HG03039 (cell line): Measurements from ENCODE around the gene SAMD3.
A peak's percentile ranks its signal among the peaks of the same experiment; 100 is the strongest.
"Not testable (repeated sequence)": the region's sequence is repeated elsewhere in the genome, so short reads cannot be mapped to it uniquely, and the experiment has no call there.

Experiments
- ATAC-seq: cut with Tn5 transposase; IDR thresholded peaks from one replicate; pipeline ENCODE4 v1.9.1; 2021; ENCODE audit warnings: mild to moderate bottlenecking, moderate library complexity; ENCODE audit not compliant: unreplicated experiment

The SAMD3 gene

GRCh38 chr6:130138116-130138908, 84.4 kb downstream of the SAMD3 start:
- no peak for ATAC-seq

- no peak for ATAC-seq
Observed at GRCh38 chr6:130136798-130137197, 86.0 kb downstream of the SAMD3 start.

DNA sequence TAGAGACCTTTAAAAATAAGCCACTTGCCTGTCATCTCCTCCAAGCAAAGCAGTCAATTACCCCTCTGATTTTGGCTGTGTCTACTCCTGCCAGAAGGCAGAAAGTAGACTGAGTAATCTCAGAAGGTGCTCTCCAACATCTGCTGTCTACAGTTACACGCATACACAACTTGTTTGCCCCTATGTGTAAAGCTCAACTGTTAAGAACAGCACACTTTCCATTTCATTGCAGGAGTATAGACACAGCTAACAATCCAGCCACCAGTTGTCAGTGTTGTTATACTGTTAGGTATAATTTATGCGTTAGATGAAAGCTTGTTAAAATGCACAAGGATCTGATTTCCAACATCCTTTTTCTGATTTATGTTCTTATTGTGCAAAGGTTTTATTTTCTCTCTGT, 88.2 kb downstream of the SAMD3 start:
- no peak for ATAC-seq

DNA sequence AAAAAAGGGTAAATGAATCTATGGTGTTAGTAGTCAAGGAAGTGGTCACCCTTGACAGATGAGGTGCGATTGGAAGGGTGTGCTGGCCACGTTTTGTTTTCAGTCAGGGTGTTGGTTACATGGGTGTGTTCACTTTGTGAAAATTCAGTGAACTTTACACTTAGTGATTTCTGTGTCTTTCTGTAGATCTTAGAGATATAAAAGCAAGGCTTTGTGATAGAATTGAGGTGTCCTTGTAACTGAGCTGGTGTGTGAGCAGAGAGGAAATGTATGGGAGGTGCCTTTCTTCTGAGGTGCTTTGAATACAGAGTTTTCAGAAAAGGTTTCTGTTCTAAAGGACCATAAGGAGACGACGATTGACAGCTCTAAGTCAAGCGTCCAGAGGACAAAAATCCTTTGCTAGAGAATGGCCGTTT, 90.5 kb downstream of the SAMD3 start:
- no peak for ATAC-seq

DNA sequence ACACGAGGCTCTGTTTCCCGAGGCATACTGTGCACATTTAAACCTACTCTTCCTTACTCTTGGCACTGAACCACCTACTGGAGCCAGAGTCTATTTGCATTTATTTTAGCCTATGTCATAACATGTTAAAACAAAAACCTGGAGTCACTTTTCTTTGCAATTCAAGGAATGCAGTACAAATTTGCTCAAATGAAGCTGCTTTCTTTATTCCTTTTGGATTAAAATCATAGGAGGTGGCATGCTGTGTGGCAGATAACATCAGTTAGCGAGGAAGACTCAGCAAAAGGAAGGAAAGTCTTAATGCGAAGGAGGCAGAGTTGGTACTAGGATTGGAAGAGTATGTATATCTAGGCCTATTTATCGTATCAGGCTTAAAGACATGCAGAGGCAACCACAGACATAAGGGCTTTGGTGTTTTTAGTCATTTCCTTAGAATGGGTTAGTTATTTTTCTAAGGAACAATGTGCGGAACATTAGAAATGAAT, 92.9 kb downstream of the SAMD3 start:
- ATAC-seq = no peak

- no peak for ATAC-seq
Observed at GRCh38 chr6:130128326-130128725, 94.4 kb downstream of the SAMD3 start.

- ATAC-seq = no peak
Observed at GRCh38 chr6:130127195-130127594, 95.6 kb downstream of the SAMD3 start.

GRCh38 chr6:130122243-130122642, 100.5 kb downstream of the SAMD3 start:
- ATAC-seq = no peak

GRCh38 chr6:130120731-130121130, 102.0 kb downstream of the SAMD3 start:
- ATAC-seq = no peak

DNA sequence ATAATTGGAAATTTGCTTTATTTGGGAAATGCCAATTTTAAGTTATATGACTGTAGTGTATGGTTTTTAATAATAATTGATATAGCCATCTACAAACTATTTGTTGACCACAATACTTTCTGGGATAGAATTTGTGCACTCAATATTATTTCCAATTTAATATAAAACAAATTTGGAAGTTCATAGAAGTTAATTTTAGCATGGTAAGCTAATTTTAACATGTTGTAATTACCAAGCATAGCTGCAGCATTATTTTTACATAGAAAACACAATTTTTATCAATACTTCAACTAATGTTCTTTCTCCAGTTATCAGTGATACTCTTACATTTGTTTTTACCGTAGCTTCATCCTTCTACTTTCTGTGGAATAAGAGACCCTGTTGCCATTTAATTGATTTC, 103.5 kb downstream of the SAMD3 start:
- no peak for ATAC-seq

GRCh38 chr6:130118236-130118635, 104.5 kb downstream of the SAMD3 start:
- no peak for ATAC-seq

DNA sequence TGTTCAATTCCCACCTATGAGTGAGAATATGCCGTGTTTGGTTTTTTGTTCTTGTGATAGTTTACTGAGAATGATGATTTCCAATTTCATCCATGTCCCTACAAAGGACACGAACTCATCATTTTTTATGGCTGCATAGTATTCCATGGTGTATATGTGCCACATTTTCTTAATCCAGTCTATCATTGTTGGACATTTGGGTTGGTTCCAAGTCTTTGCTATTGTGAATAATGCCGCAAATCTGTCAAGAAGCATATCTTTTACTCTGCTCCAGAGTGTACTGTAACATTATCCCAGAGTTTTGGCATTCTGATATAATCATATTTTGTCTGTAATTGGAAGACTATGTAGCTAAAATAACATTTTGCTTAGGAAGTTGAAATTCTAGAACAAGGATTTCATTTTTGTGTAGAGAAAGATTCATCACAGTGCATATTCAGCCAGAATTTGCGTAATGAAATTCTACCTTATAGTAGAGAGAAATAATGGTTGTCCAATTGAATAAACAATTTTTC, 105.5 kb downstream of the SAMD3 start:
- not testable (repeated sequence) for ATAC-seq

- ATAC-seq = no peak
Observed at GRCh38 chr6:130116273-130116672, 106.5 kb downstream of the SAMD3 start.

DNA sequence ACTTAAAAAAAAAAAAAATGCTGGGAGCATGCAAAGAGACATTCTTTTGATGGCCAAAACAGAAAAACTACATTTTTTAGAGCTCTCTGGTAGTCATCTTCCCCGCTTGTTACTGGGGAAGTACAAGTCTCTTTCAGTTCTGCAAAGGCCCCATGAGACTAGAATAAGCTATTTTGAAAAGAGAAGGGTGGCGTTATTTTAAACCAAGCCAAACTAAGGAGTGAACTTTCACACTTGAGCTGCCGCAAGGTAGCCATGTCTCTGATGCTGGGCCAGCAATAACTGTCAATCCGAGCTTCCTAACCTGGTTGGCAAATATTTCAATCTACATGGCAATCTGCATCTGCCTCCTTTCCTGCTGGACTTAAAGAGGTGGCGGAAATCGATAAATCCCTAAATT, 107.7 kb downstream of the SAMD3 start:
- ATAC-seq = peak; percentile 89

DNA sequence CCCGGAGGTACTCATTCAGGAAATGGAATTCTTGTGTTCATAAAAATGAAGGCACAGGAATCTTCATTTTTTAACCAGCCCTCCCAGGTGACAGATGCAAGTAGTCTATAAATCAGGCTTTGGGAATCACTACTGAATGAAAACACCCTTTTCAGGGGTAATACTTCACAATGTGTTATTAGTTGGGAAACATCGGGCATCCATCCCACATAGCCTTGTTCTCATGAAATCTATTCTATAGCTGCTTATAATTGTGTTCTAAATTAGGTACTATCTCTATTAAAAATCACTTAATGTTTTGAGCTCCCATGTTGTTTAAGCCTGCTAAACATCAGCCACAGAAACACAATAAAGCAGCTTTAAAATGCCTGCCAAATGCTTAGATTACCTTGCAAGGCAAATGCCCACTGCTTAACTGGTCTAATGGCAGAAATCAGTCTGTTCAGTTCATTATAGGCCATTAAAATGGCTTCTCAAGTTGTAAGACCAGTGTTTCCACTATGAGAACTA, 109.5 kb downstream of the SAMD3 start:
- no peak for ATAC-seq

- ATAC-seq = no peak
Observed at GRCh38 chr6:130111031-130111430, 111.7 kb downstream of the SAMD3 start.

DNA sequence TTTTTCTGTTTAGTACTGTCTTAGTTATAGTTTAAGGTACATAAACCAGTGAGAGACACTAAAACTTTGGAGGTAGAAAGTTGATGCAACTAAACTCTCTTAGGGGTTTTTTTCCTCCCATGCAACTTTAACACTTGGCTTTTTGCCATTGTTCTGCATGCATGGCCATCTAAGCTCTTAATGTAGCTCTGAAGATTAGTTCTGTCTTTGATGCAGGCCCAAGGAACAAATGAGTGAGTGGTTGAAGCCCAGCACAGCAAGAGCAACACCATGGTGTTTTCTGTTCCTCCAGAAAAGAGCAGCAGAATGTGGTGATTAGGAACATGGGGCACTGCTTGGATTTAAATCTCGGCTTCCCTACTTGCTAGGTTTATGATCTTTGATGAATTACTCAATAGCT, 115.0 kb downstream of the SAMD3 start:
- no peak for ATAC-seq

DNA sequence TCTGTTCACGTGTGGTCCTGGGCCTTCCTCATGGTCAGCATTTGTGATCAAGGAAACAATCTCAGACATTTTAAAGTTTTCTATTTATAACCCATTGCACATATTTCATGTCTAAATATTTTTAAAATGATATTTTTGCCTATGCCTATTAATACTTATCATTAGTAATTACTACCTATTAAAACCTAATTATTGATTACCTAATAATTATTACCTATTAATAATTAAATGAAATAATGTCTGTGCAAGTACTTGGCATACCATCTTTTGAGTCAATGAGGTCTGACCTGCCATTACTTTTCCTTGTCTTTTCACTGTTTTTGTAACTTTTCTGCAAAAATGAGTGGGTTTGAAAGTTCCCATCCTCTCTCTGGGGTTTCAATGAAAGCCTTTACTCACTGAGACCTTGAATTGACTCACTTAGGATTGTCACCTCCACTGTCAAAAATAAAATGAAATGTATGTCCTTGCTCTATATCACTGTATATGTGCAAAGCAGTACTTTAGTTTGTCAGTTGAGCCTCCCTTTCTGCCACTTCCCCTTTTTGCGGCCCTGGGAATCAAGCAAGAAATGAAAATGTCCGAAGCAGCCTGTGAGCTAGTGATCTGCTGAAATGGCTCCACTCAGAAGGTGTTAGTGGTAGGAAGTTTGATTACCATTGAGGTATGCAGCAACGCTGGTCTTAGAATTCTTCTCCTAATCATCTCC, 116.6 kb downstream of the SAMD3 start:
- peak; percentile 83 for ATAC-seq

DNA sequence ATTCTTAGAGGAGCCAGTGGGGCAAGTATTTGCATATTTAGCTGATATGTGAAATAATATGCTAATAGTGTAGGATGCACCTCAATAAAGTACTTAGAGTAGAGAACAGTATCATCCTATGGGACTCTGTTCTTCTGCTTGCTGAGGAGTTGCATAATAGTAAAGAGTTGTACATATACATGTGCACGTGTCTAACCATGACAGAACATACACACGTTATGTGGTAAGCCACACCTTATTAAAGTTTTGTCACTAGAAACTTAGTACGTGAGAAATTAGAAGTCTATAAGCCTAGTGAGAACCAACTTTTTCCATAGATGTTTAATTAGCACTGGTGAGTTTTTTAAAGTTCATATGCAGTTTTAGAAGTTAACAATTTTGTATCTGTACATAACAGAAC, 123.6 kb downstream of the SAMD3 start:
- ATAC-seq = no peak

DNA sequence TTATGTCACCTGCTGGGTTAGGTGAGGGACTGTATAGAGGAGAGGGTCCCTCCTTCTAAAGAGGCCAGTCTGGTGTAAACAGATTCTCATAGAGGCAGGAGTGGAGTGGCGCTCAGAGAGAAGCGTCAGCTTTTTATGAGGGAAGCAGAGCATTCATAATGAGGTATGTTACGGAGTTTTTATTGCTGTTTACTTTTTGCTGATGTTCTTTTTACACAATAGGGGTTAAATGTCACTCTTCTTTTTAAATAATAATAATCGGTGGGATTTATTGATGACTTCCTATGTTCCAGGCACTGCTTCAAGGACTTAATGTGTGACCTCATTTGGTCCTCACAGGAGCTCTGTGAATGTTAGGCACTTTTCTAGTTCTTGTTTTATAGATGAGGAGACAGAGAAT, 124.4 kb downstream of the SAMD3 start:
- no peak for ATAC-seq
